GM23338 (cell line): ENCODE results near the gene ZYG11A. TPM values are rescaled to one million over a fixed set of nuclear protein-coding genes. Genes with fewer than 3 reads are reported as not detected.
"Not testable (repeated sequence)": the region's sequence is repeated elsewhere in the genome, so short reads cannot be mapped to it uniquely, and the experiment has no call there.

ENCODE experiments used
- ATAC-seq: fragments of 200-7000 bp; cut with Tn5 transposase; 3 replicates; pipeline ENCODE4 v1.9.1; 2020
- DNase-seq: peaks from one replicate; pipeline ENCODE4 v3.0.0-alpha.2; 2015; ENCODE audit warnings: low spot score
- H2AFZ ChIP-seq: fragments of 200-600 bp; sonication (generic); 2 replicates; pipeline ENCODE4 v1.8.0; 2016; ENCODE audit warnings: antibody characterized with exemption, mild to moderate bottlenecking, moderate library complexity
- H3F3A ChIP-seq: fragments of 200-600 bp; sonication (generic); replicated peaks from 2 replicates; pipeline ENCODE4 v1.8.0; 2017; ENCODE audit warnings: antibody characterized with exemption, mixed run types, low read depth
- H3K27ac ChIP-seq: fragments of 200-600 bp; sonication (generic); 2 replicates; pipeline ENCODE4 v1.6.1; 2016; ENCODE audit warnings: low read depth
- H3K27me3 ChIP-seq: fragments of 200-600 bp; sonication (generic); 2 replicates; pipeline ENCODE4 v1.8.0; 2016; ENCODE audit warnings: mild to moderate bottlenecking, mixed run types, moderate library complexity; ENCODE audit not compliant: insufficient read depth
- H3K36me3 ChIP-seq: fragments of 200-600 bp; sonication (generic); 2 replicates; pipeline ENCODE4 v1.8.0; 2016; ENCODE audit warnings: mild to moderate bottlenecking; ENCODE audit not compliant: insufficient read depth
- H3K4me1 ChIP-seq: fragments of 200-600 bp; sonication (generic); 2 replicates; pipeline ENCODE4 v1.8.0; 2016; ENCODE audit warnings: mild to moderate bottlenecking, moderate library complexity; ENCODE audit not compliant: insufficient read depth
- H3K4me2 ChIP-seq: fragments of 200-600 bp; sonication (generic); 2 replicates; pipeline ENCODE4 v1.7.1; 2017; ENCODE audit warnings: mixed run types
- H3K4me3 ChIP-seq: fragments of 200-600 bp; sonication (generic); 2 replicates; pipeline ENCODE4 v1.6.1; 2016; ENCODE audit warnings: mixed run types
- H3K79me2 ChIP-seq: fragments of 200-600 bp; sonication (generic); replicated peaks from 2 replicates; pipeline ENCODE4 v1.8.0; 2017; ENCODE audit warnings: mild to moderate bottlenecking; ENCODE audit not compliant: insufficient read depth
- H3K9me2 ChIP-seq: fragments of 200-600 bp; sonication (generic); 2 replicates; pipeline ENCODE4 v1.8.0; 2017; ENCODE audit not compliant: insufficient read depth
- H4K20me1 ChIP-seq: fragments of 200-600 bp; sonication (generic); replicated peaks from 2 replicates; pipeline ENCODE4 v1.8.0; 2017; ENCODE audit warnings: mild to moderate bottlenecking; ENCODE audit not compliant: insufficient read depth
- H3K27ac Mint-ChIP-seq: 2 replicates; pipeline ENCODE4 v1.8.0; 2020; ENCODE audit warnings: inconsistent platforms, mild to moderate bottlenecking, moderate library complexity, mixed read lengths
- H3K27me3 Mint-ChIP-seq: 3 replicates; pipeline ENCODE4 v1.8.0; 2022; ENCODE audit warnings: low read depth, mild to moderate bottlenecking, moderate library complexity, mixed read lengths, inconsistent platforms; ENCODE audit not compliant: insufficient read depth, poor library complexity
- H3K36me3 Mint-ChIP-seq: 3 replicates; pipeline ENCODE4 v1.8.0; 2021; ENCODE audit warnings: low read depth, mild to moderate bottlenecking, inconsistent platforms, moderate library complexity, mixed read lengths
- H3K4me1 Mint-ChIP-seq: 3 replicates; pipeline ENCODE4 v1.8.0; 2020; ENCODE audit warnings: mild to moderate bottlenecking, inconsistent platforms, mixed read lengths
- H3K4me3 Mint-ChIP-seq: 3 replicates; pipeline ENCODE4 v1.8.0; 2021; ENCODE audit warnings: moderate library complexity, mild to moderate bottlenecking, inconsistent platforms, mixed read lengths
- H3K9me3 Mint-ChIP-seq: 3 replicates; pipeline ENCODE4 v1.8.0; 2020; ENCODE audit warnings: moderate library complexity, mild to moderate bottlenecking, inconsistent platforms, mixed read lengths
- CREB1 ChIP-seq: fragments of 250-450 bp; sonication (Bioruptor Pico); IDR thresholded peaks from 2 replicates; pipeline ENCODE4 v1.5.0; 2020; ENCODE audit warnings: low read depth, mild to moderate bottlenecking, moderate library complexity
- JUNB ChIP-seq: IDR thresholded peaks from one replicate; pipeline ENCODE4 v1.6.1; 2016; ENCODE audit warnings: antibody characterized with exemption; ENCODE audit not compliant: unreplicated experiment
- STAT1 ChIP-seq: IDR thresholded peaks from one replicate; pipeline ENCODE4 v1.6.1; 2016; ENCODE audit warnings: antibody characterized with exemption; ENCODE audit not compliant: unreplicated experiment
- ZNF114 ChIP-seq: fragments of 250-450 bp; sonication (Bioruptor Pico); IDR thresholded peaks from 2 replicates; pipeline ENCODE4 v1.5.0; 2020; ENCODE audit warnings: mild to moderate bottlenecking, moderate library complexity
- ZNF331 ChIP-seq: fragments of 250-450 bp; sonication (Bioruptor Pico); IDR thresholded peaks from 2 replicates; pipeline ENCODE4 v1.5.0; 2020; ENCODE audit warnings: low read depth, mild to moderate bottlenecking, moderate library complexity
- ZNF462 ChIP-seq: fragments of 250-450 bp; sonication (Bioruptor Pico); IDR thresholded peaks from 2 replicates; pipeline ENCODE4 v1.5.0; 2020; ENCODE audit warnings: mild to moderate bottlenecking, moderate library complexity
- polyA plus RNA-seq: library from polyadenylated mRNA; unstranded; fragments of >200 nt; fragmentation: Nextera tagmentation; extraction: Ambion mirVana; gene quantifications from 2 replicates; pipeline ENCODE4 v1.2.1, GENCODE V29; 2016
- total RNA-seq: library from RNA; depleted of rRNA; stranded (reverse); fragments of >200 nt; shearing (Covaris generic); gene quantifications from 2 replicates; pipeline ENCODE4 v1.2.3, GENCODE V29; 2014

The ZYG11A gene
- total and polyA plus RNA-seq, 2 experiments from 2014 or later = 1.3 to 4.8 TPM

GRCh38 chr1:52801011-52801410 is 41.5 kb upstream of the ZYG11A start (continued):
- TF ChIP-seq ZNF462 (CRISPR knock-in tag) = no peak
- TF ChIP-seq ZNF114 (CRISPR knock-in tag) = no peak
- no peak for TF ChIP-seq ZNF331

GRCh38 chr1:52804083-52804482 is 38.5 kb upstream of the ZYG11A start:
- H3K9me3 Mint-ChIP-seq, H2AFZ ChIP-seq, H3F3A ChIP-seq, ATAC-seq, H3K79me2 ChIP-seq, H3K36me3 ChIP-seq, H3K27me3 Mint-ChIP-seq, H3K27me3 ChIP-seq, H3K4me2 ChIP-seq, H3K27ac Mint-ChIP-seq, H4K20me1 ChIP-seq, H3K36me3 Mint-ChIP-seq, H3K4me3 Mint-ChIP-seq, H3K9me2 ChIP-seq, H3K4me3 ChIP-seq, H3K4me1 ChIP-seq, H3K4me1 Mint-ChIP-seq, DNase-seq: not testable (repeated sequence)
- H3K27ac ChIP-seq = peak overlapping the region; percentile 55; the same call in 1 of the 2 replicates

- Histone ChIP-seq H2AFZ (no peak overlapping the region), H3K9me2 (no peaks in the 10 kb centered on the region), H3K79me2 (no peaks in the 10 kb centered on the region), H3K27ac (no peak overlapping the region), H3K4me1 (no peaks in the 10 kb centered on the region), H3K36me3 (peaks cover 8% of the 10 kb centered on the region; the same call in 1 of the 2 replicates), H3K27me3 (no peaks in the 10 kb centered on the region), H3K4me3 (no peak overlapping the region), H3K4me2 (no peak overlapping the region), H3F3A (no peaks in the 10 kb centered on the region), H4K20me1 (no peaks in the 10 kb centered on the region)
- peaks cover 13% of the 10 kb centered on the region; the same call in 2 of the 3 replicates for H3K36me3 Mint-ChIP-seq
- no peaks in the 10 kb centered on the region for H3K27me3 Mint-ChIP-seq
- no peaks in the 10 kb centered on the region for H3K4me1 Mint-ChIP-seq
- no peak overlapping the region for H3K27ac Mint-ChIP-seq
- no peak for ATAC-seq
- DNase-seq = no peak
- no peak overlapping the region for H3K4me3 Mint-ChIP-seq
- H3K9me3 Mint-ChIP-seq = no peaks in the 10 kb centered on the region
- TF ChIP-seq CREB1 = no peak
- TF ChIP-seq ZNF462 (CRISPR knock-in tag) = no peak
- TF ChIP-seq STAT1 = no peak
- TF ChIP-seq JUNB = no peak
Observed at GRCh38 chr1:52814465-52814864, 28.1 kb upstream of the ZYG11A start.
